KMS-11 (cell line): ENCODE data around the gene DUSP11.

Experiments
- H2AFZ ChIP-seq: fragments of 200-600 bp; sonication (generic); 2 replicates; pipeline ENCODE4 v1.6.1; 2016; ENCODE audit warnings: antibody characterized with exemption, mixed run types, low read depth
- H3K27ac ChIP-seq: fragments of 200-600 bp; sonication (generic); 2 replicates; pipeline ENCODE4 v1.6.1; 2016; ENCODE audit warnings: mild to moderate bottlenecking, mixed run types
- H3K27me3 ChIP-seq: fragments of 200-600 bp; sonication (generic); 2 replicates; pipeline ENCODE4 v1.6.1; 2017; ENCODE audit warnings: mild to moderate bottlenecking, low read depth, mixed run types, moderate library complexity; ENCODE audit not compliant: insufficient read depth
- H3K36me3 ChIP-seq: fragments of 200-600 bp; sonication (generic); 2 replicates; pipeline ENCODE4 v1.6.1; 2017; ENCODE audit warnings: mild to moderate bottlenecking, mixed run types; ENCODE audit not compliant: insufficient read depth
- H3K4me1 ChIP-seq: fragments of 200-600 bp; sonication (generic); 2 replicates; pipeline ENCODE4 v1.6.1; 2016; ENCODE audit warnings: mild to moderate bottlenecking, low read depth, mixed run types; ENCODE audit not compliant: poor library complexity, severe bottlenecking
- H3K4me2 ChIP-seq: fragments of 200-600 bp; sonication (generic); 2 replicates; pipeline ENCODE4 v1.7.0; 2016; ENCODE audit warnings: mild to moderate bottlenecking, mixed run types
- H3K4me3 ChIP-seq: fragments of 200-600 bp; sonication (generic); IDR thresholded peaks from 2 replicates; pipeline ENCODE4 v1.6.1; 2017; ENCODE audit warnings: low read depth, low read length, mixed read lengths; ENCODE audit not compliant: insufficient read depth
- H3K79me2 ChIP-seq: fragments of 200-600 bp; sonication (generic); 2 replicates; pipeline ENCODE4 v1.6.1; 2016; ENCODE audit warnings: low read depth, mixed run types; ENCODE audit not compliant: insufficient read depth
- H3K9ac ChIP-seq: fragments of 200-600 bp; sonication (generic); 2 replicates; pipeline ENCODE4 v1.6.1; 2016; ENCODE audit warnings: mild to moderate bottlenecking, mixed run types
- H4K20me1 ChIP-seq: fragments of 200-600 bp; sonication (generic); 2 replicates; pipeline ENCODE4 v1.6.1; 2016; ENCODE audit warnings: mild to moderate bottlenecking, mixed run types; ENCODE audit not compliant: insufficient read depth
- TF ChIP-seq, protein P1 (sequence below): fragments of 200-600 bp; sonication (generic); conservative IDR thresholded peaks from 2 replicates; pipeline ENCODE4 v1.6.1; 2017; ENCODE audit warnings: low read depth, mild to moderate bottlenecking, antibody characterized with exemption, low read length, moderate library complexity, mixed read lengths

DUSP11 gene

DNA sequence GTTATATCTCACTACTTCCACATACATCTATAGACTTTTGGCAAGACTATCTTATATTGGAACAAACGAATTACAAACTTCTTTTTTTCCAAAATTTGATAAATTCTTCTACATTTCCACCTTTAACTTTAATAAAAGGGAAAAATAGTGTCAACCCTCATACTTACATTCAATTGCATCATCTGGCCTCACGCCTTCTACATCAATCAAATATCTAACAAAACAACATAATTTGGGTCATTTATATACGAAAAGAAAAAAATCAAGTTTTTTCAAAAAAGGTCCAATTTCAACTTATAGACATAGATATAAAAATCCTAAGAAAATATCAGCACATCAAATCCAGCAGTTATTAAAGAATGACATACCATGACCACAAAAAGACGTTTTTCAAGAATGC is 12.9 kb downstream of the DUSP11 start:
- peaks cover 13% of the 10 kb centered on the region; the same call in 1 of the 2 replicates for H3K36me3 ChIP-seq
- H3K4me3 ChIP-seq, result no peak overlapping the region
- H3K4me2 ChIP-seq, result no peak overlapping the region
- no peaks in the 10 kb centered on the region for H3K27me3 ChIP-seq
- no peaks in the 10 kb centered on the region for H3K4me1 ChIP-seq
- TF ChIP-seq, protein P1, sequence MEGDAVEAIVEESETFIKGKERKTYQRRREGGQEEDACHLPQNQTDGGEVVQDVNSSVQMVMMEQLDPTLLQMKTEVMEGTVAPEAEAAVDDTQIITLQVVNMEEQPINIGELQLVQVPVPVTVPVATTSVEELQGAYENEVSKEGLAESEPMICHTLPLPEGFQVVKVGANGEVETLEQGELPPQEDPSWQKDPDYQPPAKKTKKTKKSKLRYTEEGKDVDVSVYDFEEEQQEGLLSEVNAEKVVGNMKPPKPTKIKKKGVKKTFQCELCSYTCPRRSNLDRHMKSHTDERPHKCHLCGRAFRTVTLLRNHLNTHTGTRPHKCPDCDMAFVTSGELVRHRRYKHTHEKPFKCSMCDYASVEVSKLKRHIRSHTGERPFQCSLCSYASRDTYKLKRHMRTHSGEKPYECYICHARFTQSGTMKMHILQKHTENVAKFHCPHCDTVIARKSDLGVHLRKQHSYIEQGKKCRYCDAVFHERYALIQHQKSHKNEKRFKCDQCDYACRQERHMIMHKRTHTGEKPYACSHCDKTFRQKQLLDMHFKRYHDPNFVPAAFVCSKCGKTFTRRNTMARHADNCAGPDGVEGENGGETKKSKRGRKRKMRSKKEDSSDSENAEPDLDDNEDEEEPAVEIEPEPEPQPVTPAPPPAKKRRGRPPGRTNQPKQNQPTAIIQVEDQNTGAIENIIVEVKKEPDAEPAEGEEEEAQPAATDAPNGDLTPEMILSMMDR, result no peak
- no peaks in the 10 kb centered on the region for H3K79me2 ChIP-seq
- H3K9ac ChIP-seq, result no peak overlapping the region
- H3K27ac ChIP-seq, result no peak overlapping the region
- no peaks in the 10 kb centered on the region for H4K20me1 ChIP-seq
- no peak overlapping the region for H2AFZ ChIP-seq

DNA sequence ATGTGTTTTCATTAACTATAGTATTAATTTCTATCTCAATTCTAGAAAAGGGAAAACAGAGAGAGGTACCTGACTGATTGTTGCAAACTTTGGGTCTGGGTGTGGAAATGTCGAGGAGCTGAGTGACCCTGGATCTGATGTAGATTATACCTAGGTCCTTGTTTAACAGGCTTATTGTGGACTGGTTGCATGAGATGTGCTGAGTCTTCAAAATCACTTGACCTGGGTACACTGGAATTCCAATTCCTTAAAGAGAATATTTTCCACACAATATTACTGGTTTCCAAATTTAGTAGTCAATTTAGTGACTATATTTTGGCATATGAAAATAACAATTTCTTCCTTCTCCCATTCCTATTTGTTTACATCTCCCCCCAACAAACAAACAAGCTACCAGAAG is 13.6 kb downstream of the DUSP11 start:
- Histone ChIP-seq H4K20me1 (no peaks in the 10 kb centered on the region), H3K9ac (no peak overlapping the region), H3K4me2 (no peak overlapping the region), H3K27ac (no peak overlapping the region), H2AFZ (no peak overlapping the region), H3K36me3 (peaks cover 13% of the 10 kb centered on the region; the same call in 1 of the 2 replicates), H3K79me2 (no peaks in the 10 kb centered on the region), H3K4me3 (no peak overlapping the region), H3K4me1 (no peaks in the 10 kb centered on the region), H3K27me3 (no peaks in the 10 kb centered on the region)
- TF ChIP-seq, protein P1, result no peak

GRCh38 chr2:73764945-73765344 is 15.0 kb downstream of the DUSP11 start:
- no peaks in the 10 kb centered on the region for H3K4me1 ChIP-seq
- H3K4me3 ChIP-seq, result no peak overlapping the region
- H3K27me3 ChIP-seq, result no peaks in the 10 kb centered on the region
- H3K9ac ChIP-seq, result no peak overlapping the region
- no peak overlapping the region for H3K27ac ChIP-seq
- peaks cover 13% of the 10 kb centered on the region; the same call in 1 of the 2 replicates for H3K36me3 ChIP-seq
- no peaks in the 10 kb centered on the region for H4K20me1 ChIP-seq
- TF ChIP-seq, protein P1, result no peak
- no peaks in the 10 kb centered on the region for H3K79me2 ChIP-seq
- H3K4me2 ChIP-seq, result no peak overlapping the region
- no peak overlapping the region for H2AFZ ChIP-seq

DNA sequence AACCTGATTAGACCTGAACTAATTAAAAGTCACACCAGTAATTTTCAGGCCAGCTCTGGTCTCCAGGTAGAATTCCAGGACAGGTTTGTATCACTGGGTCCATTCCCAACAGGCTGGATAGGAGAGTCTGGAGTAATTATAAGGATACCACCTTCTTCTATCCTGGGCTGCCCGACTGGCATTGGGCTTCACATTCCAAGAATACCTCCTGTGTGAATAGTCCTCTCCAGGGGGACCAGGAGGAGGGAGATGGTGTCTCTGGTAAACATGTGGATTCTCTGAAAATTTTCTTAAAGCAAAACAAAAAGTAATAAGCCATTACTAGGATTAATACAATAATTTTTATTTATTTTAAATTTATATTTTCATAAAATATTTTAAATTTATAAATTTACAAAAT is 17.3 kb downstream of the DUSP11 start:
- H4K20me1 ChIP-seq, result no peaks in the 10 kb centered on the region
- H3K4me1 ChIP-seq, result no peaks in the 10 kb centered on the region
- no peaks in the 10 kb centered on the region for H3K27me3 ChIP-seq
- H3K4me2 ChIP-seq, result no peak overlapping the region
- no peak overlapping the region for H3K4me3 ChIP-seq
- no peak overlapping the region for H2AFZ ChIP-seq
- no peaks in the 10 kb centered on the region for H3K79me2 ChIP-seq
- no peak overlapping the region for H3K27ac ChIP-seq
- H3K9ac ChIP-seq, result no peak overlapping the region
- TF ChIP-seq, protein P1, result no peak
- peaks cover 16% of the 10 kb centered on the region; the same call in 1 of the 2 replicates for H3K36me3 ChIP-seq
